IMR-90 (cell line): ENCODE data around the gene CRB1. TPM values are rescaled to one million over a fixed set of nuclear protein-coding genes. Genes with fewer than 3 reads are reported as not detected.

Experiments
- ATAC-seq: fragments of 200-7000 bp; cut with Tn5 transposase; 2 replicates; pipeline ENCODE4 v1.9.1; 2020; ENCODE audit warnings: low read depth, mild to moderate bottlenecking, moderate library complexity
- BruUV-seq: library from RNA; stranded (reverse); fragments of 400-500 nt; replicated peaks from 2 replicates; lab custom pipeline; 2021; lab: Mats Ljungman, UMichigan
- CTCF ChIA-PET: fragments of 300-600 bp; formaldehyde crosslinking; extraction: SDS; loops from one replicate; lab custom pipeline; 2021; ENCODE audit warnings: antibody characterized with exemption; lab: Yijun Ruan, JAX
- POLR2A ChIA-PET: fragments of 300-600 bp; sonication (Branson Sonifier 250); formaldehyde crosslinking; loops from one replicate; lab custom pipeline; 2022; ENCODE audit warnings: antibody characterized with exemption; ENCODE audit not compliant: unreplicated experiment; lab: Charles Lee
- DNase-seq: peaks from one replicate; pipeline ENCODE4 v3.0.0; 2013
- H2AFZ ChIP-seq: replicated peaks from 2 replicates; pipeline ENCODE3; 2013; ENCODE audit warnings: low read length, mild to moderate bottlenecking; ENCODE audit not compliant: poor library complexity
- H2AK5ac ChIP-seq: 2 replicates; pipeline ENCODE4 v1.6.1; 2013; ENCODE audit warnings: low read depth, low read length, inconsistent platforms
- H2AK9ac ChIP-seq: replicated peaks from 2 replicates; pipeline ENCODE3; 2013; ENCODE audit warnings: mild to moderate bottlenecking, low read depth, low read length, moderate library complexity; ENCODE audit not compliant: poor library complexity
- H2BK120ac ChIP-seq: 2 replicates; pipeline ENCODE4 v1.6.1; 2013; ENCODE audit warnings: low read depth, low read length, inconsistent platforms
- H2BK15ac ChIP-seq: 3 replicates; pipeline ENCODE4 v1.6.1; 2013; ENCODE audit warnings: low read depth, low read length, inconsistent platforms
- H2BK20ac ChIP-seq: 2 replicates; pipeline ENCODE4 v1.6.1; 2013; ENCODE audit warnings: low read depth, mild to moderate bottlenecking, inconsistent platforms, low read length, moderate library complexity
- H2BK5ac ChIP-seq: 2 replicates; pipeline ENCODE4 v1.6.1; 2013; ENCODE audit warnings: mild to moderate bottlenecking, low read depth, low read length, inconsistent platforms; ENCODE audit not compliant: poor library complexity, severe bottlenecking
- H3K14ac ChIP-seq: replicated peaks from 2 replicates; pipeline ENCODE4 v1.6.1; 2013; ENCODE audit warnings: low read depth, low read length, inconsistent platforms
- H3K18ac ChIP-seq: 2 replicates; pipeline ENCODE4 v1.6.1; 2013; ENCODE audit warnings: low read depth, low read length, control low read depth
- H3K23ac ChIP-seq: 2 replicates; pipeline ENCODE4 v1.6.1; 2013; ENCODE audit warnings: low read depth, low read length, inconsistent platforms
- H3K27ac ChIP-seq: 2 replicates; pipeline ENCODE4 v1.5.1; 2013; ENCODE audit warnings: mild to moderate bottlenecking, control low read depth, low read length; ENCODE audit not compliant: insufficient read depth
- H3K27me3 ChIP-seq: 2 replicates; pipeline ENCODE4 v1.6.1; 2013; ENCODE audit warnings: low read length; ENCODE audit not compliant: control insufficient read depth, insufficient read depth
- H3K36me3 ChIP-seq: 2 replicates; pipeline ENCODE4 v1.6.1; 2013; ENCODE audit warnings: low read length, mixed read lengths; ENCODE audit not compliant: control insufficient read depth, insufficient read depth
- H3K4ac ChIP-seq: 2 replicates; pipeline ENCODE4 v1.6.1; 2013; ENCODE audit warnings: low read depth, low read length, inconsistent platforms
- H3K4me1 ChIP-seq: 2 replicates; pipeline ENCODE4 v1.6.1; 2013; ENCODE audit warnings: low read length, mixed read lengths; ENCODE audit not compliant: control insufficient read depth, insufficient read depth
- H3K4me2 ChIP-seq: 2 replicates; pipeline ENCODE4 v1.6.1; 2013; ENCODE audit warnings: low read depth, mild to moderate bottlenecking, control low read depth, low read length, moderate library complexity
- H3K4me3 ChIP-seq: 2 replicates; pipeline ENCODE4 v1.5.1; 2013; ENCODE audit warnings: low read depth, mild to moderate bottlenecking, control low read depth, low read length, moderate library complexity; ENCODE audit not compliant: insufficient read depth
- H3K56ac ChIP-seq: 2 replicates; pipeline ENCODE4 v1.6.1; 2013; ENCODE audit warnings: low read length, inconsistent platforms; ENCODE audit not compliant: insufficient read depth; ENCODE audit errors: extremely low read depth
- H3K79me1 ChIP-seq, 2 experiments: 2 replicates each; pipeline ENCODE4 v1.6.1; 2013; ENCODE audit warnings: low read length in 2 of 2, inconsistent platforms in 1 of 2, low read depth in 1 of 2
- H3K9ac ChIP-seq: 2 replicates; pipeline ENCODE4 v1.6.1; 2013; ENCODE audit warnings: low read depth, low read length, control low read depth
- H3K9me1 ChIP-seq: 2 replicates; pipeline ENCODE4 v1.6.1; 2013; ENCODE audit warnings: low read length, inconsistent platforms; ENCODE audit not compliant: insufficient read depth
- H3K9me3 ChIP-seq: 2 replicates; pipeline ENCODE4 v1.6.1; 2013; ENCODE audit warnings: low read length; ENCODE audit not compliant: control insufficient read depth, insufficient read depth
- H4K20me1 ChIP-seq: 2 replicates; pipeline ENCODE4 v1.6.1; 2013; ENCODE audit warnings: low read length, inconsistent platforms; ENCODE audit not compliant: insufficient read depth
- H4K5ac ChIP-seq: 2 replicates; pipeline ENCODE4 v1.6.1; 2013; ENCODE audit warnings: mild to moderate bottlenecking, low read depth, low read length, control low read depth
- H4K8ac ChIP-seq, 2 experiments: 2 replicates each; pipeline ENCODE4 v1.6.1; 2013; ENCODE audit warnings: low read depth in 2 of 2, low read length in 2 of 2, control low read depth in 1 of 2, inconsistent platforms in 1 of 2
- H4K91ac ChIP-seq: 2 replicates; pipeline ENCODE4 v1.6.1; 2013; ENCODE audit warnings: low read depth, low read length, inconsistent platforms; ENCODE audit not compliant: insufficient read depth
- BHLHE40 ChIP-seq: fragments of 150-350 bp; IDR thresholded peaks from 2 replicates; pipeline ENCODE4 v1.6.1; 2016; ENCODE audit warnings: mild to moderate bottlenecking, low read depth, low read length
- CEBPB ChIP-seq: IDR thresholded peaks from 2 replicates; pipeline ENCODE4 v1.6.1; 2012; ENCODE audit warnings: low read depth, low read length, improper control_type of control experiment
- CHD1 ChIP-seq: IDR thresholded peaks from 2 replicates; pipeline ENCODE4 v1.6.1; 2012; ENCODE audit warnings: low read depth, low read length, improper control_type of control experiment
- WGBS, 2 experiments: methylation state at CpG; one replicate each; pipeline versions ENCODE4 v1.1.5 to v1.1.7; 2013; ENCODE audit warnings: missing lambda C conversion rate in 2 of 2; ENCODE audit not compliant: insufficient read length in 1 of 2; ENCODE audit errors: extremely low coverage in 2 of 2; 5-methylcytosine and 5-hydroxymethylcytosine counted together
- dilution Hi-C: fragments of 300-500 bp; cut with HindIII; formaldehyde crosslinking; loops from one replicate; pipeline ENCODE4 v1.14.3; 2018; ENCODE audit warnings: low sequenced_read_pairs; ENCODE audit not compliant: unreplicated experiment
- in situ Hi-C: fragments of 300-500 bp; cut with MboI; formaldehyde crosslinking; loops from 3 replicates; pipeline ENCODE4 v1.14.3; 2019; ENCODE audit warnings: low sequenced_read_pairs, inconsistent platforms, mixed read lengths
- intact Hi-C: fragments of 100-400 bp; cut with micrococcal nuclease; formaldehyde crosslinking; loops from 2 replicates; pipeline ENCODE4 v1.10.0; 2022
- polyA plus RNA-seq, 3 experiments: library from polyadenylated mRNA; depleted of rRNA; stranded (reverse); fragments of >200 nt; gene quantifications; 2 replicates each; pipeline ENCODE4 v1.2.3, GENCODE V29; 2012; ENCODE audit warnings: low replicate concordance in 1 of 3
- total RNA-seq: library from RNA; depleted of rRNA; stranded (reverse); fragments of >200 nt; gene quantifications from 2 replicates; pipeline ENCODE4 v1.2.3, GENCODE V29; 2012
- TF ChIP-seq, protein P1 (sequence below): conservative IDR thresholded peaks from 2 replicates; pipeline ENCODE4 v1.5.1; 2012; ENCODE audit warnings: mild to moderate bottlenecking, low read depth, low read length, improper control_type of control experiment

CRB1 gene
- total and polyA plus RNA-seq, 2 of the 4 experiments (the other 2 are of a cell fraction), result not detected

DNA sequence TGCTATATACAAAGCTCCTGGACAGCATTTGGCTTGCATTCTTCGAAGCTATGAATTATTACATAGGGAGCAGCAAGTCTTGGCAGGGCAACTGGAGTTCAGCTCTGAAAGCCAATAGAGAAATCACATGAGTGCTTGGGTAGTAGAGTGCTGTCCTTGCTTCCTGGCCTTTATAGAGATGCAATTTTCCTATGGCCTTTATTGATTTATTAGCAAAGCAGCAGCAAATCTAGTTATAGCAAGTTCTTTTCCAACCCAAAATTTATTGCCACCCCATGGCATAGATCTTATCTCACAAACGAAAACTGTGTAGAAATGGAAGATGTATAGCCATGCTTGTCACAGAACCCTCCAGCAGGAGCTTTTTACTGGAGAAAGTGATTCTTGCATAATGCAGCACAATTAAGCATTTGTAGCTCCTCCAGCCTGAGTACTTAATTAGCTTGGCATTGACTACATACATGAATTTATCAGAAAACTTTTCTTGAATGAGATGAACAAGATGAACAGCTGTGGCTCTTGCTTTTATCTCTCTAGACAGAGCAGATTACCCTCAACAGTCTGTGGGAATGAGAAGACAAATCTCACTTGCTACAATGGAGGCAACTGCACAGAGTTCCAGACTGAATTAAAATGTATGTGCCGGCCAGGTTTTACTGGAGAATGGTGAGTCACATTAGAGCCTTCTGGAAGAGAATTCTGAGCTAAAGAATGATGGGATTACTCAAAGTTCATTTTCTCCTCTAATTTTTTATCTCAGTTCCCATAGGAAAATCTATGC is 170.1 kb downstream of the CRB1 start:
- in situ Hi-C loops (no loop called here), dilution Hi-C loops (no loop called here), intact Hi-C loops (no loop called here)
- Histone ChIP-seq H3K27ac (no peak overlapping the region), H3K4ac (no peak overlapping the region), H2BK120ac (no peak overlapping the region), H3K9ac (no peak overlapping the region), H3K79me1 (no peaks in the 10 kb centered on the region), H2AK9ac (no peak overlapping the region), H2AFZ (no peak overlapping the region), H3K14ac (no peak overlapping the region), H3K18ac (no peak overlapping the region), H2BK20ac (no peak overlapping the region), H3K23ac (no peak overlapping the region), H4K5ac (no peak overlapping the region), H4K20me1 (no peaks in the 10 kb centered on the region), H3K9me1 (no peaks in the 10 kb centered on the region), H3K36me3 (no peaks in the 10 kb centered on the region), H2BK15ac (no peak overlapping the region), H2BK5ac (no peak overlapping the region), H3K56ac (no peak overlapping the region), H3K4me3 (no peak overlapping the region), H3K9me3 (no peaks in the 10 kb centered on the region), H3K4me2 (no peak overlapping the region), H4K91ac (no peak overlapping the region), H3K27me3 (no peaks in the 10 kb centered on the region), H4K8ac (no peak overlapping the region), H2AK5ac (no peak overlapping the region), H3K4me1 (peaks cover 2% of the 10 kb centered on the region; the same call in 1 of the 2 replicates)
- ChIA-PET POLR2A (no interaction called here), CTCF (no interaction called here)
- peak; percentile 17 for DNase-seq
- BruUV-seq, result no TSS peak
- no peak for ATAC-seq
- no CpG with 5 or more reads among the region's 3 CpGs for WGBS, 2 experiments
- TF ChIP-seq, protein P1, sequence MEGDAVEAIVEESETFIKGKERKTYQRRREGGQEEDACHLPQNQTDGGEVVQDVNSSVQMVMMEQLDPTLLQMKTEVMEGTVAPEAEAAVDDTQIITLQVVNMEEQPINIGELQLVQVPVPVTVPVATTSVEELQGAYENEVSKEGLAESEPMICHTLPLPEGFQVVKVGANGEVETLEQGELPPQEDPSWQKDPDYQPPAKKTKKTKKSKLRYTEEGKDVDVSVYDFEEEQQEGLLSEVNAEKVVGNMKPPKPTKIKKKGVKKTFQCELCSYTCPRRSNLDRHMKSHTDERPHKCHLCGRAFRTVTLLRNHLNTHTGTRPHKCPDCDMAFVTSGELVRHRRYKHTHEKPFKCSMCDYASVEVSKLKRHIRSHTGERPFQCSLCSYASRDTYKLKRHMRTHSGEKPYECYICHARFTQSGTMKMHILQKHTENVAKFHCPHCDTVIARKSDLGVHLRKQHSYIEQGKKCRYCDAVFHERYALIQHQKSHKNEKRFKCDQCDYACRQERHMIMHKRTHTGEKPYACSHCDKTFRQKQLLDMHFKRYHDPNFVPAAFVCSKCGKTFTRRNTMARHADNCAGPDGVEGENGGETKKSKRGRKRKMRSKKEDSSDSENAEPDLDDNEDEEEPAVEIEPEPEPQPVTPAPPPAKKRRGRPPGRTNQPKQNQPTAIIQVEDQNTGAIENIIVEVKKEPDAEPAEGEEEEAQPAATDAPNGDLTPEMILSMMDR, result no peak
- TF ChIP-seq CEBPB (no peak), BHLHE40 (no peak), CHD1 (no peak)
